ENCODE results near the gene P2RX7.

DNA sequence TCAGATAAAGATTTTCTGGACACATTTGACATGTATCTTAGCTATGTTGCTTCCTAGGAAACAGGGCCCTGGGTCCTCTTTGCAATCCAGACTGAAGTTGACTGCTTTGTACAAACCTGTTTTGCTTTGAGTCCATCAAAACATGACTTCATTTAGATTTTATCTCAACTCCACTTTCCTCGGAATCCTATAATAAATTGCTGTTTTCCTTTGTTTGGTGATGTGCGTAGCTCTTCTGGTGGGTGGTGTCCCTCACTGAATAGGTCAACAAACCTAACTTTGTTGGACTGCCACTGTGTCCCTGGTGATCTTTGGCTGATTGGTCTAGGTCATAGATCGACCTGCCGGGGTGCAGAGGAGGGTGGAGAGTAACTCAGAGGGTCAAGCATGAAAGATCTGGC, 735 bp upstream of the P2RX7 start:
- TF ChIP-seq EZH2 (IDR thresholded peaks at IDR 0.05; ENCODE audit: borderline replicate concordance, low read depth, low read length, poor library complexity, severe bottlenecking) = no peak
- TF ChIP-seq, protein P1, sequence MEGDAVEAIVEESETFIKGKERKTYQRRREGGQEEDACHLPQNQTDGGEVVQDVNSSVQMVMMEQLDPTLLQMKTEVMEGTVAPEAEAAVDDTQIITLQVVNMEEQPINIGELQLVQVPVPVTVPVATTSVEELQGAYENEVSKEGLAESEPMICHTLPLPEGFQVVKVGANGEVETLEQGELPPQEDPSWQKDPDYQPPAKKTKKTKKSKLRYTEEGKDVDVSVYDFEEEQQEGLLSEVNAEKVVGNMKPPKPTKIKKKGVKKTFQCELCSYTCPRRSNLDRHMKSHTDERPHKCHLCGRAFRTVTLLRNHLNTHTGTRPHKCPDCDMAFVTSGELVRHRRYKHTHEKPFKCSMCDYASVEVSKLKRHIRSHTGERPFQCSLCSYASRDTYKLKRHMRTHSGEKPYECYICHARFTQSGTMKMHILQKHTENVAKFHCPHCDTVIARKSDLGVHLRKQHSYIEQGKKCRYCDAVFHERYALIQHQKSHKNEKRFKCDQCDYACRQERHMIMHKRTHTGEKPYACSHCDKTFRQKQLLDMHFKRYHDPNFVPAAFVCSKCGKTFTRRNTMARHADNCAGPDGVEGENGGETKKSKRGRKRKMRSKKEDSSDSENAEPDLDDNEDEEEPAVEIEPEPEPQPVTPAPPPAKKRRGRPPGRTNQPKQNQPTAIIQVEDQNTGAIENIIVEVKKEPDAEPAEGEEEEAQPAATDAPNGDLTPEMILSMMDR (conservative IDR thresholded peaks at IDR 0.05; ENCODE audit: low read depth, low read length) = no peak

Data from A673 (cell line).